ENCODE data around the gene CTXN1. TPM values are rescaled to one million over a fixed set of nuclear protein-coding genes. Genes with fewer than 3 reads are reported as not detected.
A peak's percentile ranks its signal among the peaks of the same experiment; 100 is the strongest.
"Not testable (repeated sequence)": the region's sequence is repeated elsewhere in the genome, so short reads cannot be mapped to it uniquely, and the experiment has no call there.

Gene CTXN1
- total RNA-seq, 1 experiment from 2014 or later, result 54.5 TPM

- peaks cover 48% of the 10 kb centered on the region for H3F3A ChIP-seq (ENCODE audit: insufficient read depth, low read depth)
- DNase-seq, result no peak
- H3K79me2 ChIP-seq (ENCODE audit: low read depth), result no peaks in the 10 kb centered on the region
- H2AFZ ChIP-seq, result no peak overlapping the region
- peaks cover 20% of the 10 kb centered on the region for H3K36me3 ChIP-seq (ENCODE audit: low read depth)
- TF ChIP-seq EZH2 (IDR thresholded peaks at IDR 0.05; ENCODE audit: low read depth), result no peak
- no peaks in the 10 kb centered on the region for H3K9me2 ChIP-seq (ENCODE audit: insufficient read depth)
- ChIA-PET POLR2A (ENCODE audit: unreplicated experiment) (no interaction called here), CTCF (interaction anchor here (0.5 to 2.7 kb wide), 3 partner anchors 11 to 387 kb away, joined by 4 to 25 read pairs (median 5); partner anchors contain the start of genes SNAPC2 and TIMM44)
- H3K4me2 ChIP-seq, result no peak overlapping the region
- H3K9me3 ChIP-seq (ENCODE audit: insufficient read depth, low read depth), result no peaks in the 10 kb centered on the region
- intact Hi-C loops (cut with micrococcal nuclease; ENCODE audit: unreplicated experiment), result no loop called here
- H3K4me3 ChIP-seq, result no peak overlapping the region
- H3K27ac ChIP-seq, result peak overlapping the region; percentile 92; the same call in 1 of the 2 replicates
- peaks cover 28% of the 10 kb centered on the region for H3K4me1 ChIP-seq (replicated peaks; ENCODE audit: insufficient read depth)
- H3K27me3 ChIP-seq (ENCODE audit: insufficient read depth, low read depth), result no peaks in the 10 kb centered on the region
- peaks cover 14% of the 10 kb centered on the region; the same call in 1 of the 2 replicates for H4K20me1 ChIP-seq (ENCODE audit: insufficient read depth)
- no TSS peak for BruUV-seq (replicated peaks)
Measured at GRCh38 chr19:7930765-7931164, 4.8 kb upstream of the CTXN1 start.

GRCh38 chr19:7930030-7930429, 4.1 kb upstream of the CTXN1 start:
- CTCF ChIA-PET, result interaction anchor here (0.5 to 2.7 kb wide), 3 partner anchors 10 to 335 kb away, joined by 3 to 25 read pairs (median 5); partner anchors contain the start of genes SNAPC2 and TIMM44
- H3K79me2 ChIP-seq (ENCODE audit: low read depth); H4K20me1 ChIP-seq (ENCODE audit: insufficient read depth); H3K9me2 ChIP-seq (ENCODE audit: insufficient read depth); H3K4me3 ChIP-seq; BruUV-seq (replicated peaks); intact Hi-C loops (cut with micrococcal nuclease; ENCODE audit: unreplicated experiment); H2AFZ ChIP-seq; H3K27me3 ChIP-seq (ENCODE audit: insufficient read depth, low read depth); H3K9me3 ChIP-seq (ENCODE audit: insufficient read depth, low read depth): not testable (repeated sequence)
- Histone ChIP-seq H3K36me3 (ENCODE audit: low read depth) (peaks cover 12% of the 10 kb centered on the region), H3K27ac (peak overlapping the region; percentile 92), H3K4me1 (replicated peaks; ENCODE audit: insufficient read depth) (peaks cover 28% of the 10 kb centered on the region), H3F3A (ENCODE audit: insufficient read depth, low read depth) (peaks cover 48% of the 10 kb centered on the region), H3K4me2 (peak overlapping the region; percentile 64)
- DNase-seq, result peak in 1 of 2 experiments; percentile 70
- POLR2A ChIA-PET (ENCODE audit: unreplicated experiment), result interaction anchor here (0.6 kb wide), 1 partner anchor 1873 kb away, joined by 3 read pairs; no protein-coding TSS in a partner anchor

GRCh38 chr19:7928741-7929701, 3.1 kb upstream of the CTXN1 start:
- CTCF ChIA-PET, result interaction anchor here (0.6 to 2.7 kb wide), 7 partner anchors 15 to 362 kb away, joined by 3 to 25 read pairs (median 4); partner anchors contain the start of gene TIMM44

More at GRCh38 chr19:7928741-7929701, 3.1 kb upstream of the CTXN1 start:
- Histone ChIP-seq H3K9me3 (ENCODE audit: insufficient read depth, low read depth) (no peaks in the 10 kb centered on the region), H3K4me1 (replicated peaks; ENCODE audit: insufficient read depth) (peaks cover 28% of the 10 kb centered on the region), H4K20me1 (ENCODE audit: insufficient read depth) (0 out of 2 replicates have a peak, but pooled peaks cover 8% of the 10 kb centered on the region), H3K27ac (peak overlapping the region; percentile 92), H3K36me3 (ENCODE audit: low read depth) (peaks cover 5% of the 10 kb centered on the region; the same call in 1 of the 2 replicates), H3K9me2 (ENCODE audit: insufficient read depth) (no peaks in the 10 kb centered on the region), H3K4me3 (no peak overlapping the region), H3F3A (ENCODE audit: insufficient read depth, low read depth) (peaks cover 48% of the 10 kb centered on the region), H2AFZ (no peak overlapping the region), H3K79me2 (ENCODE audit: low read depth) (no peaks in the 10 kb centered on the region), H3K4me2 (peak overlapping the region; percentile 64), H3K27me3 (ENCODE audit: insufficient read depth, low read depth) (no peaks in the 10 kb centered on the region)
- intact Hi-C loops (cut with micrococcal nuclease; ENCODE audit: unreplicated experiment), result loop anchor here (5.0 to 10.0 kb wide), 2 partner anchors 254 to 323 kb away; partner anchors contain the start of gene MCEMP1
- BruUV-seq (replicated peaks), result TSS peak; percentile 77
- DNase-seq, result peak; percentile 80 to 89
- TF ChIP-seq, protein P1, sequence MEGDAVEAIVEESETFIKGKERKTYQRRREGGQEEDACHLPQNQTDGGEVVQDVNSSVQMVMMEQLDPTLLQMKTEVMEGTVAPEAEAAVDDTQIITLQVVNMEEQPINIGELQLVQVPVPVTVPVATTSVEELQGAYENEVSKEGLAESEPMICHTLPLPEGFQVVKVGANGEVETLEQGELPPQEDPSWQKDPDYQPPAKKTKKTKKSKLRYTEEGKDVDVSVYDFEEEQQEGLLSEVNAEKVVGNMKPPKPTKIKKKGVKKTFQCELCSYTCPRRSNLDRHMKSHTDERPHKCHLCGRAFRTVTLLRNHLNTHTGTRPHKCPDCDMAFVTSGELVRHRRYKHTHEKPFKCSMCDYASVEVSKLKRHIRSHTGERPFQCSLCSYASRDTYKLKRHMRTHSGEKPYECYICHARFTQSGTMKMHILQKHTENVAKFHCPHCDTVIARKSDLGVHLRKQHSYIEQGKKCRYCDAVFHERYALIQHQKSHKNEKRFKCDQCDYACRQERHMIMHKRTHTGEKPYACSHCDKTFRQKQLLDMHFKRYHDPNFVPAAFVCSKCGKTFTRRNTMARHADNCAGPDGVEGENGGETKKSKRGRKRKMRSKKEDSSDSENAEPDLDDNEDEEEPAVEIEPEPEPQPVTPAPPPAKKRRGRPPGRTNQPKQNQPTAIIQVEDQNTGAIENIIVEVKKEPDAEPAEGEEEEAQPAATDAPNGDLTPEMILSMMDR (conservative IDR thresholded peaks at IDR 0.05), result peak; percentile 75
- no peak for TF ChIP-seq EZH2 (IDR thresholded peaks at IDR 0.05; ENCODE audit: low read depth)
- POLR2A ChIA-PET (ENCODE audit: unreplicated experiment), result interaction anchor here (0.5 to 0.9 kb wide), 7 partner anchors 14 to 414 kb away, joined by 3 to 37 read pairs (median 6); partner anchors contain the start of genes KANK3, TGFBR3L and TIMM44
